ENCODE measurements around the gene STARD3NL.
"Not testable (repeated sequence)": the region's sequence is repeated elsewhere in the genome, so short reads cannot be mapped to it uniquely, and the experiment has no call there.

Gene STARD3NL

DNA sequence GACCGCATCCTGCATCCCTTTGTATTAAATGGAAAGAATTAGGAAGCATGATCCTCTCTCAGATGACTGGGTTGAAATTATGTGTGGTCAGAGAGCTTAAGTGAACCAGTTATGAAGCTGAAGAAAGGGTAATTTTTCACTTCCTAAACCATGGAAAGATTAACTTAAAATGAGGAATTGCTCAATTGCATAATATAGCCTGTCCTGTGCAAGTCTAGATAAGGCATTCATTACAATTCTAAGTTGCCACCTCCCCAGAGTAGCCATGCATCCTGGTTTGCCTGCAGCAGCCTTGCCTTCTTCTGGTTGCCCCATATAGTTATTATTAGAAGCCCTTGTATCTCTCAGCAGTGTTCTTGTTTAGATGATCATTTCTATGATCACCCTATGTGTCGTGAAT, 45.3 kb downstream of the STARD3NL start:
- DNase-seq (ENCODE audit: low read depth in 2 of 2): no peak

DNA sequence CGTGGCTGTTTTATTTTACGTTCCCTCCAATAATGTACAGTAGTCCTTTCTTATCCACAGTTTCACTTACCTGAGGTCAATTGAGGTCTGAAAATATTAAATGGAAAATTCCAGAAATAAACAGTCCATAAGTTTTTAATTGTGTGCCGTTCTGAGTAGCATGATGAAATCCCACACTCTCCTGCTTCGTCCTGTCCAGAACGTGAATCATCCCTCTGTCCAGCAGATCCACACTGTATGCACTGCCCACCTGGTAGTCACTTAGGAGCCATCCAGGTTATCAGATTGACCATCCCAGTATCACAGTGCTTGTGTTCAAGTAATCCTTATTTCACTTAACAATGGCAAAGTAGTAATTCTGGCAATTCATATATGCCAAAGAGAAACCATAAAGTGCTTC, 46.3 kb downstream of the STARD3NL start:
- DNase-seq (ENCODE audit: low read depth in 2 of 2): no peak

DNA sequence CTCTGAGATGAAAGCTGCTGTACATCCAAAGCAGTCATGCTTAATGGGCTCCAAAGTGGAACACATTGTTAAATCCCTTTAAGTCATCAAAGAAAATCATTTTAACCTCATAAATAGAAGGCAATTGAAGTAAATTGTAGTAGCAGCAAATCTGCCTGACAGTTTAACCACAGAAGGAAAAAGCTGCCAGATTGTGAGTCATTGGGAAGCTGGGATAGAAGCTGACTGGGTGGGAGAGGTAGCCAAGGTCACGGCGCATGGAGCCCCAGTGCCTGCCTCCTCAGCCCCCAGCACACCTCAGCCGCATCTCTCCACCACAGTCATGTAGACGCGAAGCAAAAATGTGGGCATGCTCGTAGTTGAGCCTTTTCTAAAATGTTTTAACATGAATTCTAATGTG, 51.3 kb downstream of the STARD3NL start:
- no peak for DNase-seq (ENCODE audit: low read depth in 2 of 2)

DNA sequence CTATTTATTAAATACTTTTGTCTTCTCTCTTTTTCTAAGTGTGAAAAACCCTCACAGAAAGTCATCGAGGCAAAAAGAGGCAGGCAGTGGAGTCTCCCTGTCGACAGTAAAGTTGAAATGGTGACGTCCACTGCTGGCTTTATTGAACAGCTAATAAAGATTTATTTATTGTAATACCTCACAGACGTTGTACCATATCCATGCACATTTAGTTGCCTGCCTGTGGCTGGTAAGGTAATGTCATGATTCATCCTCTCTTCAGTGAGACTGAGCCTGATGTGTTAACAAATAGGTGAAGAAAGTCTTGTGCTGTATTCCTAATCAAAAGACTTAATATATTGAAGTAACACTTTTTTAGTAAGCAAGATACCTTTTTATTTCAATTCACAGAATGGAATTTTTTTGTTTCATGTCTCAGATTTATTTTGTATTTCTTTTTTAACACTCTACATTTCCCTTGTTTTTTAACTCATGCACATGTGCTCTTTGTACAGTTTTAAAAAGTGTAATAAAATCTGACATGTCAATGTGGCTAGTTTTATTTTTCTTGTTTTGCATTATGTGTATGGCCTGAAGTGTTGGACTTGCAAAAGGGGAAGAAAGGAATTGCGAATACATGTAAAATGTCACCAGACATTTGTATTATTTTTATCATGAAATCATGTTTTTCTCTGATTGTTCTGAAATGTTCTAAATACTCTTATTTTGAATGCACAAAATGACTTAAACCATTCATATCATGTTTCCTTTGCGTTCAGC, 52.0 kb downstream of the STARD3NL start:
- DNase-seq (ENCODE audit: low read depth in 2 of 2): no peak

DNA sequence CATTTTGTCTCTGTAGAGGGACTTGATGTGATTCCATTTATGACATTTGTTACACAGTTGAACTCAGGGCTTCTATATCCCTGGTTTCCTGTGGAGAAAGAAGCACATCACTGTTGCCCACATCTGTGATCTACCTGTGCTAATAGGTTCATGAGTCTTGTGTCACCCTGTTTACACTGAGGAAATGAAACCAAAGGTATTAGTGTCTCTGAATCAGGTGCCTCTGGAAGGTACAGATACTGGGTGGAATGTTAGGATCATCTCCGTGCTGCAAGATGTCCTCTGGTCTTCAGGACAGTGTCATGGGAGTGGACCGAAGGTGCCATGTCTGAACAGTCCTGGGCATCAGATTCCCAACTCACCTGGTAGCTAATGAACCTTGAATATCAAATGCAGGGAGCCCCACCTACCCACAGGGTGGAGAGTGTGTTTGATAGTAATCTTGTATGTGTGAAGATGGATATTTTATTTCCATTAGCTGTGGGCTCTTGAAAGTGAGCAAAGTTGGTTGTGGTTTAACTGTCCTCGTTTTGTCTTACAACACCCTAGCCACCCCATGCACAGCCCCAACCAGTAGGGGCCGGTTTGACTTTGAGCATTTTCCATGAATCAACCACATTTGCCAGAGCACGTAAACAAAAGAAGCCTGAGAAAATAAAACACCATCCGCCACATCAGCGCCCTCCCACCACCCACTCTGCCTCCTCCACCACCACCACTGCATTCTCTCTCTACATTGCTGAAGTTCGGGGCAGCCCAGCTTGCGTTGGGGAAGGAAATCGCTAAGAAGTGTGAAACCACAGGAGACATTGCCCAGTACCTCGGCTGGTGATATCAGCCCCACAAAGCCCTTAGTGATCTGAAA, 54.7 kb downstream of the STARD3NL start:
- peak; percentile 39 to 69 for DNase-seq (ENCODE audit: low read depth in 2 of 2)

DNA sequence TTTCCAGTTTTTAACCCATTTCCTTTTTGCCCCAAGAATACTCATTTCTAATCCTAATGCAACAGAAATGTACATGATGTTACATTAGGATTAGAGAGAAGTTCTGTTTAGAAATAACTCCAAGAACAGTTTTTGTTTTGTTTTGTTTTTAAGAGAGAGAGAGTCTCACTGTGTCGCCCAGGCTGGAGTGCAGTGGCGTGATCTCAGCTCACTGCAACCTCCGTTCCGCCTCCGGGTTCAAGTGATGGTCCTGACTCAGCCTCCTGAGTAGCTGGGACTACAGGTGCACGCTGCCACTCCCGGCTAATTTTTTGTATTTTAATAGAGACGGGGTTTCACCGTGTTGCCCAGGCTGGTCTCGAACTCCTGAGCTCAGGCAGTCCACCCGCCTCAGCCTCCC, 56.7 kb downstream of the STARD3NL start:
- DNase-seq (ENCODE audit: low read depth in 2 of 2): not testable (repeated sequence)

DNA sequence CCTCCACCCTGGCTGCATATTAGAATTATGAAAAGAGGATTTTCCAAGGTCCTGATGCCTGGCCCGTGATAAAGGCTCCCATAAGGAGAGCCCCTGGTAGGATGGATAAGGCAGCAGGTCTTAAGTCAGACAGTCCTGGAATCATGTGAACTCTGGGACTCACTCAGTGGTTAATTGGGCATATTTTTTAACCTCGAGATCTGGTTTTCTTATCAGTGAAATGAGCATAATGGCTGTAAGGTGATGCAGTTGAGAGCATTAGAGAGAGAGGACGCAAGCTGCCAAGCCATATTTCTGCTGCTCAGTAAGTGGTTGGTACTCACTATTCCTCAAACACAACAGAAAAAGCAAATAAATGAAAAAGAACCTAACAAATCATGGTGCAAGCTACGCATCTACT, 57.6 kb downstream of the STARD3NL start:
- no peak for DNase-seq (ENCODE audit: low read depth in 2 of 2)

DNA sequence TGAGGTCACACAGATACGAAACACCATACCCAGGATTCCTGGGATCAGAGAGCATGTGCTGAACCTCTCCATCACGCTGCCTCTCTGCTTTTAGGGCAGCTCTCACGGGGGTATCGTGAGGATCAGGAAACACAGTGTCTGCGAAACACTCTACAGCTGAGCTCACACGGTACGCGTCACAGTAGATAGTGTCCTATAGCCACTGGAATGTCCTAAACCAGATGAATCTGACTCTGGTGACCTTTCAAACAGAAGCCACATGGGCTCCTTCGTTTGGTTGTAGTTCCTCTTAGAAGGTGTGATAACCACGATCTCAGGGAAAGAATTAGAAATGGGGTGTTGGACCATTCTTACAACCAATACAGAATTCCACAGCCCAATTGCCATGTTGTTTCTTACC, 61.1 kb downstream of the STARD3NL start:
- not testable (repeated sequence) for DNase-seq (ENCODE audit: low read depth in 2 of 2)

DNA sequence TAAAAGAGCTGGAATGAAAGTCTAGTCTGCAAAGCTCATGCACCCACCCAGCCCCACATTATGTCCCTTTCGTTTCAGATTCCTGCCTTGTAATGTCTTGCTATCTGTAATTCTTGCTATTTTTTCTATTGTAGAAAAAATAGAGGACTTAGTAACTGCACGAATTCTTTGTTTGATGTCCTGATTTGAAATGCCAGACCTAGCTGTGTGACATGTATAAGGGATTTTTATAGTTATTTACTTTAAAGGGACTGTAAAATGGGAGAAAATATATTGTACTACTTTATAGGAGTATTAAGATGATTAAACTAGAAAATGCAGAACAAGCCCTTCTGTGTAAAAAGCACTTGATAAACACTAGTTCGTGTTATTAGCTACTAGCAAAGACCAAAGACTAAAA, 63.0 kb downstream of the STARD3NL start:
- DNase-seq (ENCODE audit: low read depth in 2 of 2): no peak

DNA sequence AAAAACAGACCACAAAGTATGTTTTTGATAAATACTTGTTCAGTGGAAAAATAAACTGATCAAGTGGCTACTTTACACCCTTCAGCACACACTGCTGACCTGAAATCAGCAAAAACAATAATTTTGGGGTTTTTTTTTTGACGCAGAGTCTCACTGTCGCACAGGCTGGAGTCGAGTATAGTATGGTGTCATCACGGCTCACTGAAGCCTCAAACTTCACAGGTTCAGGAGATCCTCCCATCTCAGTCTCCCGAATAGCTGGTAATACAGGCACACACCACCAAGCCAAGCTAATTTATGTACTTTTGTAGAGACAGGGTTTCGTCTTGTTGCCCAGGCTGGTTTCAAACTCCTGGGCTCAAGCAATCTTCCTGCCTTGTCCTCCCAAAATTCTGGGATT, 64.8 kb downstream of the STARD3NL start:
- no peak for DNase-seq (ENCODE audit: low read depth in 2 of 2)

DNA sequence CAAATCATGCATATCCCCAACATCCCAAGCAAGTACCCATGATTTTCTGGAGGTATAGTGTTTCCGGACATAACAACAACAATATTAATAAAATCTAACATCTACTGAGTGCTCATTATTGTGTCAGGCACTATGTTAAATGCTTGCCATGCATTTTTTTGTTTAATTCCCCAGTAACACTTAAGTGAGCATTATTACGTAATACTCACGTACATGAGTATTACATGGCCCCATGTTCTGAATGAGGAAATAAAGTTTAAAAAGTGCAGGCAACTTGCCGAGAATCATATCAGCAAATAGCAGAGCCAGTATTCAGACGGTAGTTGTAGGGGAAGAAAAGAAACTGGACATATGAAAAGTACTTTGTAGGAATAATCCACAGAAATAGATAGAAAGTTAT, 65.3 kb downstream of the STARD3NL start:
- DNase-seq (ENCODE audit: low read depth in 2 of 2): not testable (repeated sequence)

DNA sequence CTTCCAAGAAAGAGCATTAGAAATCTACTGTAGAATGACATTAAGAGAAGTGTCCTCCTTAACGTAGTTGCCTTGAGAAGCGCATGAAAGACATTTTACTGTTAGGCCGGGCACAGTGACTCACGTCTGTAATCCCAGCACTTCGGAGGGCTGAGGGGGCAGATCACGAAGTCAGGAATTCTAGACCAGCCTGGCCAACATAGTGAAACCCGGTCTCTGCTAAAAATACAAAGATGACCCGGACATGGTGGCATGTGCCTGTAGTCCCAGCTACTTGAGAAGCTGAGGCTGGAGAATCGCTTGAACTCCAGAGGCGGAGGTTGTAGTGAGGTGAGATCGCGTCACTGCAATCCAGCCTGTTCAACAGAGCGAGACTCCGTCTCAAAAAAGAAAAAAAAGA, 66.5 kb downstream of the STARD3NL start:
- DNase-seq (ENCODE audit: low read depth in 2 of 2): no peak

DNA sequence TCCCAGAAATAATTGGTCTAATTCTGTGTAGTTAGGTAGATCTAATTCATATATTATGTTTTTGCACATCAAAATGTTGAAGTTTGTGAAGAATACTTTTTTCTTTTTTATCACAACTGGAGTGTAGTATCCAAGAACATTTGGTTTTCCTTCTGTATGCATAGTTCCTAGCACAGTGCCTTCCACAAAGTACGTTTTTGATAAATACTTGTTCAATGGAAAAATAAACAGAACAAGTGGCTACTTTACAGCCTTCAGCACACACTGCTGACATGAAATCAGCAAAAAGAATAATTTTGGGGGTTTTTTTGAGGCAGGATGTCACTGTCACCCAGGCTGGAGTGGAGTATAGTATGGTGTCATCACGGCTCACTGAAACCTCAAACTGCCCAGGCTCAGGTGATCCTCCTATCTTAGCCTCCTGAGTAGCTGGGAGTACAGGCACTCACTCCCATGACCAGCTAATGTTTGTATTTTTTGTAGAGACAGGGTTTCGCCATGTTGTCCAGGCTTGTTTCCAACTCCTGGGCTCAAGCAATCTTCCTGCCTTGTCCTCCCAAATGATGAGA, 67.4 kb downstream of the STARD3NL start:
- no peak for DNase-seq (ENCODE audit: low read depth in 2 of 2)

DNA sequence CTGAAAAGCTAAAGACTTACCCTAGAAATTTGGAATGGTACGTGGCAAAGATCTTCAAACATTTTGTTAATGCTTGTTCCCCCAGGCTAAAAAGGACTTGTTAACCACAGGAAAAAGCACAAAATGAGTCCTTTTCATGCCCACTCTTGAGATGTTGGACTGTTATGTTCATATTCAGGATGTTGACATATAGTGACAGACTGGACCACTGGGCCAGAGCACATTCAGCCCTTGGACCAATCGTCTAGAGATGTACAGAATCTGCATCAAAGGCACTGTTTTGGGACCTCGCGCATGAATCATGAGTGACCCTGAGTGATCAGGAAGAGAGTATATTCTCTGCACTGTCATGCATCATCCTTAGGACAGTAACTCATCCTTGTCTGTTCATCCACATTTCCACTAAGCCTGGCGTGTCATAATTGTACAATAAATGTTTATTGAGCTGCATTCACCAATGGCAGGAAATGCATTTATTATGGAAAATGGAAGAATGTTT, 70.1 kb downstream of the STARD3NL start:
- no peak for DNase-seq (ENCODE audit: low read depth in 2 of 2)

DNA sequence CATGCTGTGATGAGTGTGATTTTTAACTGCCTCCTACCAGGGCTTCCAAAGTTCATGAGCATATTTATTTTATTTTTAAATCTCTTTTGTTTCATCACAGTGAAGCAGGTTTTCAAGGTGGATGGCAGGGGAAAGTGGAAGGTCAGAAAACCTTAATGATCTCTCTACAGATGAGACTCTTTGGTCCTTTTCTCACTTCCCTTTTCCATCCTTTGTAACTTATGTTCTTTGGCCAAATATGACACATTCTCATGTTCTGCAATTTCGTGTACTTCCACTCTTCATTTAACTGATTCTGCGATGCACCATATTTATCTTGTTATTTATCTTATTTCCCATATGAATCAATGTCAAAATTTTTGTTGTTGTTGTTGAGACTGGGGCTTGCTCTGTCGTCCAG, 71.8 kb downstream of the STARD3NL start:
- DNase-seq (ENCODE audit: low read depth in 2 of 2): not testable (repeated sequence)

DNA sequence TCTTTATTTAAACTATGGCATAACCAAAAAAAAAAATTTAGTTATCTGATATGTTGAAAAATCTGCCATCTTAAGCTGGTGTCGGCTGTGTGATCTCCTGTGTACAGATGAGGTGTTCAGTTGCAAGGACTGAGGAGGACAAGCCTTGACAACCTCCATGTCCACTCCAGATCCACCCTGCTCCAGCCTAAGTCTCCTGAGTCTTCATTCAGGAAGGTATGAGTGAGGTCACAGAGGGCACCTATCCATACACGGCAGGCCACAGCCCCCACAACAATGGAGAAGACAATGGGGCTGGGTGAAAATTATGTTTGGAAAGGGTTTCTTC, 79.3 kb downstream of the STARD3NL start:
- no peak for DNase-seq (ENCODE audit: low read depth in 2 of 2)

DNA sequence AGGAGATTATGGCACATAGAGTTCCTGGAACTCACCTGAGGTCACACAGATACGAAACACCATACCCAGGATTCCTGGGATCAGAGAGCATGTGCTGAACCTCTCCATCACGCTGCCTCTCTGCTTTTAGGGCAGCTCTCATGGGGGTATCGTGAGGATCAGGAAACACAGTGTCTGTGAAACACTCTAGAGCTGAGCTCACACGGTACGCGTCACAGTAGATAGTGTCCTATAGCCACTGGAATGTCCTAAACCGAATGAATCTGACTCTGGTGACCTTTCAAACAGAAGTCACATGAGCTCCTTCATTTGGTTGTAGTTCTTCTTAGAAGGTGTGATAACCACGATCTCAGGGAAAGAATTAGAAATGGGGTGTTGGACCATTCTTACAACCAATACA, 81.1 kb downstream of the STARD3NL start:
- not testable (repeated sequence) for DNase-seq (ENCODE audit: low read depth in 2 of 2)

DNA sequence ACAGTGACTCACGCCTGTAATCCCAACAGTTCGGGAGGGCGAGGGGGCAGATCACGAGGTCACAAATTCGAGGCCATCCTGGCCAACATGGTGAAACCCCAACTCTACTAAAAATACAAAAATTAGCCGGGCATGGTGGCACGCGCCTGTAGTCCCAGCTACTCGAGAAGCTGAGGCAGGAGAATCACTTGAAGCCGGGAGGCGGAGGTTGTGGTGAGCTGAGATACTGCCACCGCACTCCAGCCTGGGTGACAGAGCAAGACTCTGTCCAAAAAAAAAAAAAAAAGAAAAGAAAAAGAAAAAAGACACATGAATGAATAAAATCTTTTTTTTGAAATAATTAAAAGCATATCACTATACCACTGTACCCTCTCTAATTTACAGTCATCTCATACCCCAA, 83.6 kb downstream of the STARD3NL start:
- DNase-seq (ENCODE audit: low read depth in 2 of 2): not testable (repeated sequence)

DNA sequence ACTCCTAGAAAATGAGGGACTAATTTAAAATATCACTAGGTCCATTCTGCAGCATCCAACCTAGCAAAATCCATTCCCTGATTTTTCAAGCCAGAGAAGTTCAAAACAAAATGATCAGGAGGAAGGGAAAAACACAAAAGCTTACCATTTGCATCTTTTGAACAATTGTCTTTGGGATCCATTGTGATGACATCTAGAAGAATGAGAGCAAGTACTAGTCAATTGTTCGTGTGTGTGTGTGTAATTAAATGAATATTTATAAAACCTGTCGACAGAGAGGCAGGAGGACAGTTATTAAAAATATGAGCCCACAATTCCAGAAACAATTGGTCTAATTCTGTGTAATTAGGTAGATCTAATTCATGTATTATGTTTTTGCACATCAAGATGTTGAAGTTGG, 84.0 kb downstream of the STARD3NL start:
- not testable (repeated sequence) for DNase-seq (ENCODE audit: low read depth in 2 of 2)

DNA sequence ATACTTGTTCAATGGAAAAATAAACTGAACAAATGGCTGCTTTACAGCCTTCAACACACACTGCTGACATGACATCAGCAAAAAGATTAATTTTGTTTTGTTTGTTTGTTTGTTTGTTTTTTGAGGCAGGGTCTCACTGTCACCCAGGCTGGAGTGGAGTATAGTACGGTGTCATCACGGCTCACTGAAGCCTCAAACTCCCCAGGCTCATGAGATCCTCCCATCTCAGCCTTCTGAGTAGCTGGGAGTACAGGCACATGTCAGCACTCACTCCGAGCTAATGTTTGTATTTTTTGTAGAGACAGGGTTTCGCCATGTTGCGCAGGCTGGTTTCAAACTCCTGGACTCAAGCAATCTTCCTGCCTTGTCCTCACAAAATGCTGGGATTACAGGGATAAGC, 84.5 kb downstream of the STARD3NL start:
- no peak for DNase-seq (ENCODE audit: low read depth in 2 of 2)

DNA sequence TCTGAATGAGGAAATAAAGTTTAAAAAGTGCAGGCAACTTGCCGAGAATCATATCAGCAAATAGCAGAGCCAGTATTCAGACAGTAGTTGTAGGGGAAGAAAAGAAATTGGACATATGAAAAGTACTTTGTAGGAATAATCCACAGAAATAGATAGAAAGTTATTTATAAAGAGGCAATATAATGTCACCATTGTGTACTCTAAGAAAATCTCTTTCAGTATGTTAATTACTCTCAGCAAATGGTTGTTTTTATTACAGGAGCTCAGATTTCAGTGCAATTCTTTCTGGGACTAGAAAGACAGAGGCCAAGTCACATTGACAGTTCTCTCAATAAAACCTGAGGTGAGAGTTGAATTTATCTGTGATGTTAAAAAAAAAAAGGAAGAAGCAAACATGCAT, 85.2 kb downstream of the STARD3NL start:
- not testable (repeated sequence) for DNase-seq (ENCODE audit: low read depth in 2 of 2)

DNA sequence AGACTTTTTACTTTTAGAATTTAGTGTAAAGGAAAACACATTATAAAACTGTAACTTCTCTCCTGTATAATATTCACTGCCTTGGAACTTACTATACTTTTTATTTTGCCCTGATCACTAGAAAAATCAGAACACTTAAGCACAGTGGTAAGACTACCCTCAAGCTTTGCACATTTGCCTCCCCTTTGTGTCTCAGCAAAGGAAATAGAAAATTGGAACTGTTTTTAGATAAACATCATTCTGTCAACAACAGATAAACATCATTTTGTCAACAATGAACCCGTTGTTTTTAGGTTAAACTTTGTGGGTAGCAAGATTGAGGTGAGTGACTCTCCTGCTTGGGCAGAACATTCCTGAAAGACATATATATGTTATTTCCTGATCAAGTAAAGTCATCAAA, 86.6 kb downstream of the STARD3NL start:
- DNase-seq (ENCODE audit: low read depth in 2 of 2): not testable (repeated sequence)

DNA sequence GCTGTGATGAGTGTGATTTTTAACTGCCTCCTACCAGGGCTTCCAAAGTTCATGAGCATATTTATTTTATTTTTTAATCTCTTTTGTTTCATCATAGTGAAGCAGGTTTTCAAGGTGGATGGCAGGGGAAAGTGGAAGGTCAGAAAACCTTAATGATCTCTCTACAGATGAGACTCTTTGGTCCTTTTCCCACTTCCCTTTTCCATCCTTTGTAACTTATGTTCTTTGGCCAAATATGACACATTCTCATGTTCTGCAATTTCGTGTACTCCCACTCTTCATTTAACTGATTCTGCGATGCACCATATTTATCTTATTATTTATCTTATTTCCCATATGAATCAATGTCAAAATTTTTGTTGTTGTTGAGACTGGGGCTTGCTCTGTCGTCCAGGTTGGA, 87.9 kb downstream of the STARD3NL start:
- not testable (repeated sequence) for DNase-seq (ENCODE audit: low read depth in 2 of 2)

All from stimulated activated CD4-positive, alpha-beta T cell treated with anti-CD3 and anti-CD28 coated beads, Interleukin-12 subunit alpha, Interleukin-12 subunit beta, amount 100 ng/mL, for 24 hours (primary cell).